Transverse colon (tissue), 4 donors: ENCODE data around the gene MCC.

Source experiments
- EP300 ChIP-seq: sonication (generic); formaldehyde crosslinking; IDR thresholded peaks from one replicate; pipeline ENCODE4 v1.6.1; 2017; ENCODE audit warnings: antibody characterized with exemption, low read depth
- POLR2A ChIP-seq: fragments of 450-650 bp; IDR thresholded peaks from one replicate; pipeline ENCODE4 v1.6.1; 2016; ENCODE audit warnings: antibody characterized with exemption, mild to moderate bottlenecking, moderate library complexity
- POLR2AphosphoS5 ChIP-seq, 3 donors: sonication (generic); formaldehyde crosslinking; IDR thresholded peaks; one replicate each; pipeline ENCODE4 v1.6.1; 2016; ENCODE audit warnings: antibody characterized with exemption in 3 of 3
- TF ChIP-seq, protein P1 (sequence below), 5 experiments: fragments of 200-600 bp in 3 of 5; fragments of 450-650 bp in 2 of 5; sonication (generic) in 3 of 5; IDR thresholded peaks; 1 replicate in 2 of 5; 2 replicates in 3 of 5; pipeline ENCODE4 v1.5.1; 2016 to 2017; ENCODE audit warnings: antibody characterized with exemption in 5 of 5, inconsistent platforms in 3 of 5, mild to moderate bottlenecking in 2 of 5, moderate library complexity in 1 of 5

DNA sequence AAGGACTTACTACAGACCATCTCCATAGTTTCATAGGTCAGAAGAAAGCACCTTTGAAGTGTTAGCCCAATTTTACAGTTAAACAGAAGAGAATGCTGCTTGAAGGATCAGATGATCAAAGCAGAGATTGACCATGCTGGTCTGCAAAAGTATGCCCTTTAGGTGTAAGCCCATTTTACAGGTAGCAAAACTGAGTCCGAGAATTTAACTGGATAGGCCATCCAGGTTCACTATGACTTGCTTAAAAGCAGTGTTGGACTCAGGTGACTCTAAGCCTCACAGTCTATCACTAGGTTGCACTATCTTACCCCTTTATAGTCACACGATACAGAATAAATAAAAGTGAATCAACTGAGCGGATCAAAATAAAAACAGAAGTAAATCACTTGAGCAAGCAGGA lies 299.0 kb downstream of the MCC start:
- no peak for TF ChIP-seq POLR2A
- TF ChIP-seq, protein P1, sequence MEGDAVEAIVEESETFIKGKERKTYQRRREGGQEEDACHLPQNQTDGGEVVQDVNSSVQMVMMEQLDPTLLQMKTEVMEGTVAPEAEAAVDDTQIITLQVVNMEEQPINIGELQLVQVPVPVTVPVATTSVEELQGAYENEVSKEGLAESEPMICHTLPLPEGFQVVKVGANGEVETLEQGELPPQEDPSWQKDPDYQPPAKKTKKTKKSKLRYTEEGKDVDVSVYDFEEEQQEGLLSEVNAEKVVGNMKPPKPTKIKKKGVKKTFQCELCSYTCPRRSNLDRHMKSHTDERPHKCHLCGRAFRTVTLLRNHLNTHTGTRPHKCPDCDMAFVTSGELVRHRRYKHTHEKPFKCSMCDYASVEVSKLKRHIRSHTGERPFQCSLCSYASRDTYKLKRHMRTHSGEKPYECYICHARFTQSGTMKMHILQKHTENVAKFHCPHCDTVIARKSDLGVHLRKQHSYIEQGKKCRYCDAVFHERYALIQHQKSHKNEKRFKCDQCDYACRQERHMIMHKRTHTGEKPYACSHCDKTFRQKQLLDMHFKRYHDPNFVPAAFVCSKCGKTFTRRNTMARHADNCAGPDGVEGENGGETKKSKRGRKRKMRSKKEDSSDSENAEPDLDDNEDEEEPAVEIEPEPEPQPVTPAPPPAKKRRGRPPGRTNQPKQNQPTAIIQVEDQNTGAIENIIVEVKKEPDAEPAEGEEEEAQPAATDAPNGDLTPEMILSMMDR (IDR thresholded peaks at IDR 0.05), result no peak
- no peak for TF ChIP-seq EP300
- TF ChIP-seq POLR2AphosphoS5 (IDR thresholded peaks at IDR 0.05), result no peak
